Subcutaneous abdominal adipose tissue (tissue), 5 donors: ENCODE data around the gene DUOX1.

Experiments
- H3K27ac ChIP-seq: one replicate; pipeline ENCODE4 v1.7.0; 2013; ENCODE audit warnings: low read depth, mild to moderate bottlenecking, inconsistent platforms, low read length, moderate library complexity
- H3K27me3 ChIP-seq, 5 donors: one replicate each; pipeline ENCODE4 v1.7.0; 2013; ENCODE audit warnings: low read length in 5 of 5, inconsistent platforms in 1 of 5; ENCODE audit not compliant: control insufficient read depth in 5 of 5, insufficient read depth in 4 of 5
- H3K36me3 ChIP-seq, 5 donors: one replicate each; pipeline ENCODE4 v1.7.0; 2013; ENCODE audit warnings: low read length in 5 of 5; ENCODE audit not compliant: control insufficient read depth in 5 of 5, insufficient read depth in 5 of 5
- H3K4me1 ChIP-seq, 5 donors: one replicate each; pipeline ENCODE4 v1.7.0; 2013; ENCODE audit warnings: low read length in 5 of 5, mild to moderate bottlenecking in 3 of 5, moderate library complexity in 1 of 5; ENCODE audit not compliant: control insufficient read depth in 5 of 5, insufficient read depth in 5 of 5
- H3K4me3 ChIP-seq, 5 donors: one replicate each; pipeline ENCODE4 v1.7.0; 2013; ENCODE audit warnings: low read length in 5 of 5, low read depth in 1 of 5
- H3K9ac ChIP-seq, 5 donors: one replicate each; pipeline ENCODE4 v1.7.0; 2013; ENCODE audit warnings: low read length in 5 of 5, mild to moderate bottlenecking in 4 of 5, moderate library complexity in 3 of 5
- H3K9me3 ChIP-seq, 5 donors: one replicate each; pipeline ENCODE4 v1.7.0; 2013; ENCODE audit warnings: low read length in 5 of 5; ENCODE audit not compliant: control insufficient read depth in 5 of 5
- donor health status: healthy.
- donor health status: healthy.
- donor health status: healthy.
- donor health status: healthy.
- donor health status: healthy.

Gene DUOX1

DNA sequence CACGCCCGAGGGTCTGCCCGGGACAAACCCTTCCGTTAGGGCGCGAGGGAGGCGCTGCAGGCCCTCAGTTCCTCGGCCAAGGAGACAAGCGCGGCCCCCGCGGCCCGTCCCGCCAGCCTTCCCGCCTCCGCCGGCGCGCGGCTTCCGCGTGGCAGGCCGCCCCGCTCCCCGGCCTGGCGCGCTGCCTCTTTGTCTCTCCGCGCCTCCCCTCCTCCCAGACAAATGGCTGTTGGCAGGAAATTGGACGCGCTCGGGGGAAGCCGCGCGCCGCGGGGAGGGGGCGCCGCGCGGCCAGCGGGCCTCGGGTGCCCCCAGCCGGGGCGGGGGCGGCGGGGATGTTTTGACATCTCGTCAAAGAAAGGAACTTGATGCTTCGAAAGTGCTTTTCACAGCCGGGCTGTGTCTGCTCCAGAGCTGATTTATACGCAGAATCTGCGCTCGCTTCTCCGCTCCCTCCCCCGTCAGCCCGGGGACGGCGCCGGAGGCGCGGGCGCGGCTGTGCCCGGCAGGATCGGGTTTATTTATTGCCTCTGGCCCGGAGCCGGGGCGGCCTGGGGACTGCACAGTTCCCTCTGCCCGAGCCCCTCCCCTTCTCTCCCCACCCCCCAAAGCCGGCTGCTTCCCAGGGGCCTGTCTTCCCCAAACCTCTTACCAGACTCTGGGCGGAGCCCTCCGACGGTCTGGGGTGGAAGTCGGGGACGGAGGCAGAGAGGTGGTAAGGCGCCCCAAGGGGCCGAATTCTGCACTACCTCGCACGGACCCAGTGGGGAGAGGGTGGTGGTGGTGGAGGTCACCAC is 37.2 kb downstream of the DUOX1 start:
- Histone ChIP-seq H3K36me3 (peaks cover 0 to 3% (median 0%) of the 10 kb centered on the region in 5 donors), H3K4me1 (peaks cover 0 to 22% (median 14%) of the 10 kb centered on the region in 5 donors), H3K27ac (peak overlapping the region; percentile 93), H3K27me3 (no peaks in the 10 kb centered on the region), H3K9me3 (no peaks in the 10 kb centered on the region), H3K4me3 (peak overlapping the region; percentile 35 to 79 (median 73)), H3K9ac (peak overlapping the region; percentile 63 to 97 (median 89))

DNA sequence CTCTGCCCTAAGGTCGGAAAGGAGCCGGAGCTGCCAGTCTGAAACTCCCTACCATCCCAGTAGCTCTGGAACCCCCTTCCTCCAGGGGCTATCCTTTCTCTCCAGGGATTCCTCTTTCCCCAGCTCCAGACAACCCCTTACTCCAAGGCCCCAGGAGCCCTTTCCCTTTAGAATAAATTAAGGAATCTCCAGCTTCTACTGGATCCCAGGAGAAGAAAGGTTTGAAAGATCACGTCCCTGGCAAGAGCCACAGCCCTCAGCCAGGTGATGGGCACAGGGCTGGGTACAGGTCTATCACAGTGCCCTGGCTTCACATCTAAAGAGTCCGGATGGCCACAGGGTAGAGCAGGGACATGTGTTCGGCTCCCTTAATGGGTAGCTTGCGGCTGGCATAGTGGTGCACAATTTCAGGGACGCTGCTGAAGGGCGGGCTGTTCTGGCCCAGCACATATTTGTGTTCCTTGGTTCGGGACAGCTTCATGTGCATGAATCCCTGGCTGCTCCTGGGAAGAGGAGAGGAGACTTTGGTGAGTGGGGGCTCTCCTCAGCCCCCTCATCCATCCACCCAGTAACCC is 37.9 kb downstream of the DUOX1 start:
- peaks cover 0 to 22% (median 14%) of the 10 kb centered on the region in 5 donors for H3K4me1 ChIP-seq
- H3K27ac ChIP-seq: peak overlapping the region; percentile 93
- no peaks in the 10 kb centered on the region for H3K27me3 ChIP-seq
- no peaks in the 10 kb centered on the region for H3K9me3 ChIP-seq
- peaks cover 0 to 3% (median 0%) of the 10 kb centered on the region in 5 donors for H3K36me3 ChIP-seq
- peak overlapping the region; percentile 35 to 79 (median 73) for H3K4me3 ChIP-seq
- peak overlapping the region; percentile 63 to 97 (median 66) for H3K9ac ChIP-seq

DNA sequence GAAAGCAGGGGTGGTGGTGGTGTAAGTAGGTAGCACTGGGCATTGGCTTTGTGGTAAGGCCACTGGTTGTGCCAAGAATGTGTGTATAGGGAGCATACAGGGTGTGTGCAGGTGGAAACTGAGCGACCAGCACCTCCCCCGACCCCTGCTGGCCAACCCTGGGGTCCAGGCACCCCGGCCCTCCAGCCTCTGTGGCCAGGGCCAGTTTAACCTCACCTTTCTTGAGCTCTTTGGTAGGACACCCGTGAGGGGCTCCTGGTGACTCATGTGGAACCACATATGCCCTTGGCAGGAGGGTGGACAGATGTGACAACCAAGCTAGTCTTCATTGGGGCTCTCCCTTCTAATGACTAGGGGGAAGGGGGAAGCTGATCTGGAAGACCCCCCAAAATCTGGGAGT is 38.5 kb downstream of the DUOX1 start:
- Histone ChIP-seq H3K9me3 (no peaks in the 10 kb centered on the region), H3K27ac (no peak overlapping the region), H3K27me3 (no peaks in the 10 kb centered on the region), H3K9ac (peak overlapping the region in 1 of 5 donors; percentile 38), H3K4me3 (no peak overlapping the region), H3K4me1 (peaks cover 0 to 22% (median 14%) of the 10 kb centered on the region in 5 donors), H3K36me3 (peaks cover 0 to 4% (median 2%) of the 10 kb centered on the region in 5 donors)

DNA sequence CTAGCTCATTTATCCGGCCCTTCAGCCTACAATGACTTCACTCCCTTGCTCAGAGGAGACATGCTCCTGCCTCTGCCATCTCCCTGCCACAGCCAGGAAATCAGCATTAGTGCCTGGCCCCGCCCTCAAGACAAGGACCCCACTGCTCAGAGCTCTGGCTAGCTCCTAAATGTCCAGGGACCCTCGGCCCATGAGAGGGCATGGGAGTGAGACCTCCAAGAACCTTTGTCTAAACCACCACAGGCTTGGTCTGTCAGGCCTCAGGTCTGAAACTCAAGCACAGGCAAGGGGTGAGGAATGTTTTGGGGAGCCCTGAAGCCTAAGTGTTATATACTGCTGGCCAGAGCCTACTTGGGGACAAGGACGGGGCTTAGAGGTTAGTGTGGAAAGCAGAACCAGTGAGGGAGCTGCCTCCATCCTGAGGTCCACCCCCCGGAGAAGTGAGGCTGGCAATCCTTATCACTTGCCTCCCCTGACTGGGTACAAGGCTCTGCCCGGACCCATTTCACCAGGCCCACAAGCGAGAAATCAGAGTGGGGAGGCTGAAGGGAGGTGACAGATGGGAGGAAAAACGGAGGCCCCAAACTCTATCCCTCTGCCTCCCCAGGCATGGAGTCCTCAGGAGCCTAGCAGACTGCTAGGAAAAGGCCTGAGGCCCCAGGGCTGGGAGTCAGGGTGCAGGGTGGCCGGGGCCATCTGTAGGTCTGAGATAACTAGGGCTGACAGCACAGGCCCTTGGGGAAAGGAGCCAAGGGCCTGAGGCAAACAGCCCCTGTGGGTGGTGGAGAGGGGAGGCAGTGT is 39.2 kb downstream of the DUOX1 start:
- H3K9ac ChIP-seq: no peak overlapping the region
- H3K9me3 ChIP-seq: no peaks in the 10 kb centered on the region
- H3K4me1 ChIP-seq: peaks cover 0 to 22% (median 14%) of the 10 kb centered on the region in 5 donors
- no peak overlapping the region for H3K27ac ChIP-seq
- no peaks in the 10 kb centered on the region for H3K27me3 ChIP-seq
- H3K4me3 ChIP-seq: no peak overlapping the region
- peaks cover 0 to 4% (median 2%) of the 10 kb centered on the region in 5 donors for H3K36me3 ChIP-seq

DNA sequence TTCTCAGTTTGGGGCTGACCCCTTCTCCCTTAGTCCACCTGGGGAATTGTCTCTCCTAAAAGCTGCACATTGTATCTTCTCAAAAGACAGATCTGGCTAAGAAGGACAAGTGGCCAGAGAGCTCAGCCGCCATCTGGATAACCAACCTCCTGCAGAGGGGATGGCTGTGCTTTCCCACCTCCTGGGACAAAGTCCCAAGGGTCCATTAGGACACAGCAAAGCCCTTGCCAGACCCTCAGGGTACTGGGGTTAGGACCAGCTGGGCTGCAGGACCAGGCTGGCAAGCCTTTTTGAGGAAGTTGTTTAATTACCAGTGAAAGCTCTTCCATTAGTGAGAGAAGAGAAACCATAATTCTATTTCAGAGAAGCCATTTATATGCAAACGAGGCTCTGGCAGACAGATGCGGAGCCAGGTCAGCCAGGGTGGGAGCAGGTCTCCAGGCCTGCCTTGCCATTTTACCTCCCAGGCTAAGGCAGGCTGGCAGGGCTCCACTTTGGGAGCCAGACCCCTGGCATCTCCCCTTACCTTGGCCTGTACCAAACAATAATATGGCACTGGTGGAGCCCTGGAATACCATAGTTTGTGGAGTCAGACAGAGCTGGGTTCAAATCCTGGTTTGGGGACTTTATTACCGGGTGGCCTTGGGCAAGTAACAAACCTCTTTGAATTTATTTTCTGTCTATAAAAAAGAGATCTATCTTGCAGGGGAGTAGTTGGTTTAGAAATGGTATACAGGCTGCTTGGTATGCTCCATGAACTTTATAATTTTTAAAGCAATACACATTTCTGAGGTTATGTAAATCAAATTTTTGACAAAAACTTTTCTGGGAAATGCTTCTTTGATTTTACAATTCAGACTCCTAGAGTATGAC is 40.0 kb downstream of the DUOX1 start:
- Histone ChIP-seq H3K9me3 (no peaks in the 10 kb centered on the region), H3K27me3 (no peaks in the 10 kb centered on the region), H3K9ac (no peak overlapping the region), H3K4me1 (peaks cover 0 to 22% (median 14%) of the 10 kb centered on the region in 5 donors), H3K27ac (no peak overlapping the region), H3K36me3 (peaks cover 0 to 9% (median 2%) of the 10 kb centered on the region in 5 donors), H3K4me3 (no peak overlapping the region)

DNA sequence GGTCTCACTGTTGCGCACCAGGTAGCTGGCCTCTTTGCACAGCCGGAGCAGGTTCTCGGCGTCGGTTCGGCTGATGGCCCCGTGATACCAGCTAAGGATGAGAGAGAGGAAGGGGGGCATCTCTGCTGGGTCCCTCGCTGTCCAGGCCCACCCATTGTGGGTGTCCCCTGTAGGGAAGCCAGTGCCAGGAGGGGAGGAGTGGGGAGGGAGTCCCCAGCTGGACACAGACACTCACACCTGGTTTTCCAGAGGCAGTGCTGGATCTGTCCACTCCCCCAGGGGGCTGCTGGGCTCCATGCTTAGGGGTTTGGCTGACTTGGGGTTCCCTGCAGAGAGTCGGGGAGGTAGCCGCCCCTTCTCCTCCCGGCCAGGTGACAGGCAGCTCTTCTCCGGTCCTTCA is 42.1 kb downstream of the DUOX1 start:
- Histone ChIP-seq H3K4me3 (no peak overlapping the region), H3K9me3 (no peaks in the 10 kb centered on the region), H3K36me3 (peaks cover 0 to 14% (median 2%) of the 10 kb centered on the region in 5 donors), H3K27ac (no peak overlapping the region), H3K9ac (no peak overlapping the region), H3K27me3 (no peaks in the 10 kb centered on the region), H3K4me1 (peaks cover 0 to 9% (median 4%) of the 10 kb centered on the region in 5 donors)

DNA sequence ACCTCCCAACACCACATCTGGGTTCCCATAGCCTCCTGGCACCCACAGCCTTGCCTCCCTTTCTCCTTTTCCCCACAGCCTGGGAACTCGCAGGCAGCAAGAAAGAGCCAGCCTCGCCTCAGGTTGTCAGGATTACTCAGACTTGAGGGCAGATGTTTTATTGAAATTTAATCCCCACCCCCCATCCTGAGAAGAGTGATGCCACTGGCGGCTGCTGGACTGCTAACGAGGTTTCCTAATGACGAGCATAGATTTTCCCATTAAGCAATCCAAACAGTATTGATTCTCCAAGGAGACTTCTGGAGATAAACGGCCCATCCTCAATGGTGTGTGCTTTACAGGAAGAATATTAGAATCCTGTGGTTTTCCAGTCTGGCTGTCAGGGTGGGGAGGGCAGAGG is 44.3 kb downstream of the DUOX1 start:
- H3K36me3 ChIP-seq: peaks cover 0 to 16% (median 2%) of the 10 kb centered on the region in 5 donors
- no peak overlapping the region for H3K27ac ChIP-seq
- H3K9ac ChIP-seq: no peak overlapping the region
- H3K27me3 ChIP-seq: no peaks in the 10 kb centered on the region
- no peaks in the 10 kb centered on the region for H3K9me3 ChIP-seq
- H3K4me1 ChIP-seq: no peaks in the 10 kb centered on the region
- no peak overlapping the region for H3K4me3 ChIP-seq

DNA sequence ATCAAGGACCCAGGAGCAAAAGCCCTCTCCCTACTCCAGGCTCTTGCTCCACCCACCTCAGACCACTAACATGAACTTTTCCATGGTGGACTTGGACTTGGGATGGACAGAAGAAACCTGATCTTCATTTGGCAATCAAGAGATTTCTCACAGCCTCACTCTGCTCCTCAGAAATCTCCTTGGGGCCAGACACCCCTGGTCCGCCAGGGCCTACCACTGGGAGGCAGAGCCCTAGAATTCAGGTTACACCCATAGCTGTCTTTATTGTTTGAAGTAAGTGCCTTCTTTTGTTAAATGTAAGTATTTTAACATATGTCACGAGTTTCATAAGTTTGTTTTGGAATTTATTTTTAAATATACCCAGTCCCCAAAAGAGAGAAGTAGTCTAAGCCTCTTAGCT is 44.8 kb downstream of the DUOX1 start:
- H3K4me1 ChIP-seq: no peaks in the 10 kb centered on the region
- no peak overlapping the region for H3K27ac ChIP-seq
- no peak overlapping the region for H3K9ac ChIP-seq
- peaks cover 0 to 16% (median 2%) of the 10 kb centered on the region in 5 donors for H3K36me3 ChIP-seq
- H3K27me3 ChIP-seq: no peaks in the 10 kb centered on the region
- H3K9me3 ChIP-seq: no peaks in the 10 kb centered on the region
- no peak overlapping the region for H3K4me3 ChIP-seq

DNA sequence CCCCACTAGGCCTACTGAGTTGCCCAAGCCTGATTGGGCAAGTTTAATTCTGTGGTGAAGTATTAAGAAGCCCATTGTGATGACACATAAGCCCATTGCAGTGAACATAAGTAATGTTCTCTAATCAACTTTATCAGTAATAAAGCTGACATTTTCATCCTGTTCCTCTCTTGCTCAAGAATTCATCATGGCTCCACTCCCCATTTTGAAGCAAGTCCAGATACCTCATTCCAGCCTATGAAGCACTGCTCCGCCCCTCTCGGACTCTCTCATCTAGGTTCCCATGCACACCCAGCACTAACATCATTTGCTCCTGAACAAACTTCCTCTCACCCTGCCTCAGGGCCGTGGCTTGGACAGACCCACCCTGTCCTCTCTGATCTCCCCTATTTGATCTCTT is 47.5 kb downstream of the DUOX1 start:
- no peaks in the 10 kb centered on the region for H3K9me3 ChIP-seq
- H3K27me3 ChIP-seq: no peaks in the 10 kb centered on the region
- H3K4me3 ChIP-seq: no peak overlapping the region
- peaks cover 0 to 16% (median 2%) of the 10 kb centered on the region in 5 donors for H3K36me3 ChIP-seq
- H3K9ac ChIP-seq: no peak overlapping the region
- H3K27ac ChIP-seq: no peak overlapping the region
- H3K4me1 ChIP-seq: no peaks in the 10 kb centered on the region
